Skeletal muscle tissue (tissue), 4 donors: Measurements from ENCODE around the gene RGR. TPM values are rescaled to one million over a fixed set of nuclear protein-coding genes. Genes with fewer than 3 reads are reported as not detected.

Experiments
- H3K27ac ChIP-seq: one replicate; pipeline ENCODE4 v1.7.0; 2013; ENCODE audit warnings: mild to moderate bottlenecking, low read depth, low read length, inconsistent platforms
- H3K27me3 ChIP-seq, 3 donors: one replicate each; pipeline ENCODE4 v1.7.0; 2013; ENCODE audit warnings: low read length in 3 of 3; ENCODE audit not compliant: control insufficient read depth in 3 of 3, insufficient read depth in 3 of 3
- H3K36me3 ChIP-seq, 3 donors: one replicate each; pipeline ENCODE4 v1.7.0; 2013; ENCODE audit warnings: low read length in 3 of 3; ENCODE audit not compliant: control insufficient read depth in 3 of 3, insufficient read depth in 3 of 3
- H3K4me1 ChIP-seq, 3 donors: one replicate each; pipeline ENCODE4 v1.7.0; 2013; ENCODE audit warnings: low read length in 3 of 3, mild to moderate bottlenecking in 3 of 3; ENCODE audit not compliant: control insufficient read depth in 3 of 3, insufficient read depth in 3 of 3
- H3K4me3 ChIP-seq, 3 donors: one replicate each; pipeline ENCODE4 v1.7.0; 2013; ENCODE audit warnings: low read length in 3 of 3
- H3K9ac ChIP-seq, 3 donors: one replicate each; pipeline ENCODE4 v1.7.0; 2013; ENCODE audit warnings: low read length in 3 of 3, mild to moderate bottlenecking in 3 of 3, moderate library complexity in 2 of 3, low read depth in 1 of 3
- H3K9me3 ChIP-seq, 3 donors: one replicate each; pipeline ENCODE4 v1.7.0; 2013; ENCODE audit warnings: low read length in 3 of 3; ENCODE audit not compliant: control insufficient read depth in 3 of 3
- total RNA-seq: library from RNA; depleted of rRNA; stranded (reverse); fragments of >200 nt; gene quantifications from one replicate; pipeline ENCODE4 v1.2.3, GENCODE V29; 2014
- donor health status: Osteomylitis.

Gene RGR
- total RNA-seq, 1 donor from 2014 or later = 13.6 TPM

DNA sequence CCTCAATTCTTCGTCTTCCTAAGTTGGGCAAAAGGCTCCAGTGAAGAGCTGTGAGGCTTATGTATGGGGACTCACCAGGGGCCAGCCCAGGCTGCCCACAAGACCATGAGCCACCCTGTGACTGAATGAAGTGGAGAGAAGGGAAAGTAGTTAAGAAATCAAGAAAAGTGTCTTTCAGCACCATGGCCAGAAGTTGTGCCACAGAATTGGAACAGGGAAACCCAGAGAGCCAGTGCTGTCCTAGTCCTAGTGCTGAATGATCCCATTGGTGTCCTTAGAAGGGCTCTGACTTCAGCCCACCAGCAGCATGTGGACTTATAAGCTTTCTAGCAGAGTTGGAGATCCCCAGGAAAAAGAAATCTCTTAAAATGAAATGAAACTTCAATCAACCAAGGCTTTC is 46.5 kb downstream of the RGR start:
- Histone ChIP-seq H3K4me3 (no peak overlapping the region), H3K36me3 (no peaks in the 10 kb centered on the region), H3K27ac (no peak overlapping the region), H3K27me3 (peaks cover 0 to 3% (median 0%) of the 10 kb centered on the region in 3 donors), H3K9me3 (peaks cover 0 to 2% (median 0%) of the 10 kb centered on the region in 3 donors), H3K9ac (no peak overlapping the region), H3K4me1 (no peaks in the 10 kb centered on the region)

DNA sequence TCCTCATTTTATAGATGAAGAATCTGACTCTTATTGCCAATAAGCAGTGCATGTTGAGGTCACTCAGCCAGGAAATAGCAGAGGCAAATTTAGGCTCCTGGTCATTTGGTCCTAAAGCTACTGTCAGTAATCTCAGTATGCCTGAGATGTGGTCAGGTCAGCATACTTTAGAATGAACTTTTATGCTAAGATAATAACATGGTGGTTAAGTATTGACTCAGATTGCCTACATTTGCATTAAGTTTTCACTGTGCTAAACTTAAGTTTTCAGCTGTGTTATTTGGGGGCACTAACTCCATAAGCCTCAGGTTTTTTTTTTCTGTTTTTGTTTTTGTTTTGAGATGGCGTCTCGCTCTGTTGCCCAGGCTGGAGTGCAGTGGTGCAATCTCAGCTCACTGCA is 47.6 kb downstream of the RGR start:
- H3K4me1 ChIP-seq = no peaks in the 10 kb centered on the region
- no peak overlapping the region for H3K9ac ChIP-seq
- no peak overlapping the region for H3K4me3 ChIP-seq
- no peaks in the 10 kb centered on the region for H3K36me3 ChIP-seq
- peaks cover 0 to 3% (median 0%) of the 10 kb centered on the region in 3 donors for H3K27me3 ChIP-seq
- H3K9me3 ChIP-seq = peaks cover 0 to 2% (median 0%) of the 10 kb centered on the region in 3 donors
- H3K27ac ChIP-seq = no peak overlapping the region

DNA sequence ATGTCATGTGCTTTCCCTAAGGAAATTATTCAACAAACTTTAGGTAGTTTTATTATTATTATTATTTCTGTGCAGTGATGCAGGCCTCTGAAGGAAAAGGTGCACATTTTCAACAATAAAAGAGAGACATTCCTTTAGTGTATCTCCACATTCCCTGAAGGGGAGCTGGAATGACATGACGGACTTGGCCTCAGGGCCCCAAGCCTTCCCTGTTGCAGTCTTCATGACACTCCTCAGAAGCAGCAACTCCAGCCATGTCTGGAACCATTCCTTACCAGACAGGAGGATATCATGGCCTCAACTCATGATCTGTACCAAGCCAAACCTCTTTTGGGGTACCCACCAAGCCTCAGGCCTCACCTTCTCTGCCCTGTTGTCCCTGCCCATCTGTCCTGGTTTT is 48.3 kb downstream of the RGR start:
- H3K27ac ChIP-seq = no peak overlapping the region
- no peaks in the 10 kb centered on the region for H3K4me1 ChIP-seq
- no peaks in the 10 kb centered on the region for H3K36me3 ChIP-seq
- no peak overlapping the region for H3K4me3 ChIP-seq
- no peaks in the 10 kb centered on the region for H3K9me3 ChIP-seq
- H3K27me3 ChIP-seq = peaks cover 0 to 3% (median 0%) of the 10 kb centered on the region in 3 donors
- no peak overlapping the region for H3K9ac ChIP-seq

GRCh38 chr10:84293574-84294016 is 48.7 kb downstream of the RGR start:
- H3K4me3 ChIP-seq = no peak overlapping the region
- peaks cover 0 to 4% (median 3%) of the 10 kb centered on the region in 3 donors for H3K27me3 ChIP-seq
- no peaks in the 10 kb centered on the region for H3K4me1 ChIP-seq
- no peaks in the 10 kb centered on the region for H3K36me3 ChIP-seq
- no peaks in the 10 kb centered on the region for H3K9me3 ChIP-seq
- no peak overlapping the region for H3K27ac ChIP-seq
- H3K9ac ChIP-seq = no peak overlapping the region

GRCh38 chr10:84294766-84295447 is 50.1 kb downstream of the RGR start:
- Histone ChIP-seq H3K36me3 (no peaks in the 10 kb centered on the region), H3K27ac (no peak overlapping the region), H3K4me3 (no peak overlapping the region), H3K9ac (no peak overlapping the region), H3K27me3 (peaks cover 0 to 5% (median 0%) of the 10 kb centered on the region in 3 donors), H3K9me3 (no peaks in the 10 kb centered on the region), H3K4me1 (no peaks in the 10 kb centered on the region)

DNA sequence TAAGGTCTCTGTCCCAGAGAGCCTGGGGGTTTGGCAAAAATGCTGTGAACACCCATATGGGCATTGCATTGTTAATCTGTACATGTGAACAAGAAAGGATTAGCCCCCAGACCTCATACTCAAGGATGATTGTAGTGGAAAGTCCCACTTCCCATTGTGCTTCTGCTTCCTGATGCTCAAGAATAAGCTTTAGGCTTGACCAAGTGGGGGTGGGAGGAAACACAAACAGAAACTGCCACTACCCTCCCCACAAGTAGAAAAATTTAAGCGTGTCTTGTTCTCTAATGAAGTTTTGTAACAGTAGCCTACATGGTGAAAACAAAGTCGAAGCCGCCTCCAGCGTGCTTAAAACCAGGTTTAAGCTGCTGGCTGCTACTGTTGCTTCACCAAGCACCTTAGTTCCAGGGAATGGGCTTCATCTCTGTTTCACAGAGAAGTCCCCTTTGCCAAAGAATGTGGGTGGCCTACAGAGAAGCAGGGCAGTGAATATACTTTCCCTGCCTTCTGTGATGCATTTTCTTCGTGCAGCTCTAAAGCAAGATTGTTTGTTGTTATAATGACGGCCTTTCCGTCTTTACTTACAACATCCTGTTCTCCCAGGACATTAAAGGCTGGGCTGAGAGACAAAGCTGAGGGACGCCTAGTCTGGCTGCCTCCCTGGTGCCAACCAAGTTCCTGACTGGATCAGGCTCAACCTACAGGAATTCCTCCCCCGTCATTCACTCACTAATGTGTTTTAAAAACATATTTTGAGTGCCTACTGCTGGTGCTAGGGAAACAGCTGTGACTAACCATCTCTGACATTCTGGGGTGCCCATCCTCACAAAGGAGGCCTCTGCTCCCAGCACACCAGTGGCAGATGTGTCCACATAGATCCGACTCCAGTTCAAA is 51.5 kb downstream of the RGR start:
- peaks cover 0 to 5% (median 0%) of the 10 kb centered on the region in 3 donors for H3K27me3 ChIP-seq
- H3K9ac ChIP-seq = no peak overlapping the region
- H3K4me1 ChIP-seq = no peaks in the 10 kb centered on the region
- H3K27ac ChIP-seq = no peak overlapping the region
- no peaks in the 10 kb centered on the region for H3K36me3 ChIP-seq
- no peaks in the 10 kb centered on the region for H3K9me3 ChIP-seq
- H3K4me3 ChIP-seq = no peak overlapping the region

DNA sequence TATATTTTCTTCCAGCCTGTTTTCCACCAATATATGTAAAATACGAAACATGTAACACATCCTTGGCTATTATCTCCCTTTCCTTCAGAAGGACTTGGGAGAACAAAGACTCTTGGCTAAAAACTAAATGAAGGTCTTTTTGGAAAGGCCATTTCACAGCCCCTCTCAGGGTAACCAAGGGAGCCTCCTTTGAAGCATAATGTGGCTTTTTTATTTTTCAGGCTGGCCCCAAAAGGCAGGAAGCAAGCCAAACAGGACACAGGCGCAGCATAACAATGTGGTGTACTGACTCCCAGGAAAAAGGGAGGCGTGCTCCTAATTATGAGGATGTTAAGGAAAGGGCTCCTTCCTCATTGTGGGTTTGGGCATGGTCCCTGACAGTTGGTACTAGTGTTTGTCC is 53.2 kb downstream of the RGR start:
- Histone ChIP-seq H3K9me3 (no peaks in the 10 kb centered on the region), H3K36me3 (no peaks in the 10 kb centered on the region), H3K4me1 (no peaks in the 10 kb centered on the region), H3K27ac (no peak overlapping the region), H3K4me3 (no peak overlapping the region), H3K9ac (no peak overlapping the region), H3K27me3 (peaks cover 0 to 12% (median 4%) of the 10 kb centered on the region in 3 donors)

DNA sequence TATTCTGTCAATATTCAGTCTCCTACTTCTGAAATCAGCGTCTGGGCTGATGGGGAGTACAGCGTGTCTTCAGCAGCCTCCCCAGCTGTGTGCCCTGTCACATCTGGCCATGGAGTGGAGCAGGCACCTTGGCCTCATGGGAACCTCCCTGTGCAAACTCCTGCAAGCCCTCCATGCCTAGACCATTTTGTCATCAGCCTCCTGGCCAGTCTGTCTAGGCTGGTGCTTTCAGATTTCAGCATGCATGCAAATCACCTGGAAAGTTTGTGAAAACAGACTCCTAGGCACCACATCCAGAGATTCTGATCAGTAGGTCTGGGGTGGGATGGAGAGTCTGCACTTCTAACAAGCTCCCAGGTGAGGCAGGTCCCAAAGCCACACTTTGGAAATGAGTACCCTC is 57.4 kb downstream of the RGR start:
- no peaks in the 10 kb centered on the region for H3K36me3 ChIP-seq
- H3K27ac ChIP-seq = no peak overlapping the region
- H3K27me3 ChIP-seq = peaks cover 0 to 12% (median 4%) of the 10 kb centered on the region in 3 donors
- H3K9ac ChIP-seq = no peak overlapping the region
- no peaks in the 10 kb centered on the region for H3K9me3 ChIP-seq
- H3K4me1 ChIP-seq = no peaks in the 10 kb centered on the region
- no peak overlapping the region for H3K4me3 ChIP-seq

GRCh38 chr10:84306751-84307384 is 62.0 kb downstream of the RGR start:
- no peaks in the 10 kb centered on the region for H3K36me3 ChIP-seq

More at GRCh38 chr10:84306751-84307384, 62.0 kb downstream of the RGR start:
- Histone ChIP-seq H3K9ac (no peak overlapping the region), H3K27me3 (peaks cover 0 to 6% (median 4%) of the 10 kb centered on the region in 3 donors), H3K27ac (no peak overlapping the region), H3K9me3 (no peaks in the 10 kb centered on the region), H3K4me3 (no peak overlapping the region), H3K4me1 (peaks cover 0 to 3% (median 0%) of the 10 kb centered on the region in 3 donors)
